Embryonic facial prominence (tissue), 1 donor: Measurements from ENCODE around the gene STX1B.
"Not testable (repeated sequence)": the region's sequence is repeated elsewhere in the genome, so short reads cannot be mapped to it uniquely, and the experiment has no call there.

Source experiments
- DNase-seq: peaks from one replicate; pipeline ENCODE4 v3.0.0-alpha.2; 2016; ENCODE audit errors: extremely low spot score

STX1B gene

GRCh38 chr16:31010585-31011325 lies at the start of gene STX1B:
STX1B (minus strand) TSS chr16:31010638; CDS start chr16:31010396, 242 bp downstream.
- DNase-seq = peak; percentile 53

- DNase-seq = no peak
Observed at GRCh38 chr16:31055613-31056012, 45.2 kb upstream of the STX1B start.

- no peak for DNase-seq
Observed at GRCh38 chr16:31052114-31052513, 41.7 kb upstream of the STX1B start.

GRCh38 chr16:31050280-31051030 lies 40.0 kb upstream of the STX1B start:
- no peak for DNase-seq

GRCh38 chr16:31043898-31044481 lies 33.6 kb upstream of the STX1B start:
- DNase-seq = no peak

GRCh38 chr16:31043352-31043751 lies 32.9 kb upstream of the STX1B start:
- DNase-seq = no peak

- no peak for DNase-seq
Observed at GRCh38 chr16:31042866-31043265, 32.4 kb upstream of the STX1B start.

- no peak for DNase-seq
Observed at GRCh38 chr16:31038993-31039392, 28.6 kb upstream of the STX1B start.

- DNase-seq = no peak
Observed at GRCh38 chr16:31036691-31037090, 26.3 kb upstream of the STX1B start.

- peak; percentile 56 for DNase-seq
Observed at GRCh38 chr16:31033709-31034492, 23.5 kb upstream of the STX1B start.

GRCh38 chr16:31032736-31033708 lies 22.6 kb upstream of the STX1B start, which contains the start of gene STX4:
STX4 (plus strand) TSS chr16:31033558; CDS start chr16:31033806, 248 bp downstream.
- peak; percentile 93 for DNase-seq

GRCh38 chr16:31031276-31031675 lies 20.8 kb upstream of the STX1B start:
- no peak for DNase-seq

GRCh38 chr16:31029272-31029671 lies 18.8 kb upstream of the STX1B start:
- no peak for DNase-seq

GRCh38 chr16:31025339-31025738 lies 14.9 kb upstream of the STX1B start:
- DNase-seq = no peak

- DNase-seq = no peak
Observed at GRCh38 chr16:31023627-31024226, 13.3 kb upstream of the STX1B start.

- DNase-seq = no peak
Observed at GRCh38 chr16:31023252-31023602, 12.8 kb upstream of the STX1B start.

- DNase-seq = no peak
Observed at GRCh38 chr16:31022544-31023251, 12.3 kb upstream of the STX1B start.

GRCh38 chr16:31020536-31020935 lies 10.1 kb upstream of the STX1B start:
- DNase-seq = no peak

- DNase-seq = not testable (repeated sequence)
Observed at GRCh38 chr16:31017756-31018155, 7.3 kb upstream of the STX1B start.

GRCh38 chr16:31016018-31016417 lies 5.6 kb upstream of the STX1B start:
- DNase-seq = no peak
